Smooth muscle cell (in vitro differentiated cells): ENCODE measurements around the gene PCED1B. TPM values are rescaled to one million over a fixed set of nuclear protein-coding genes. Genes with fewer than 3 reads are reported as not detected.

Experiments
- DNase-seq: peaks from one replicate; lab custom pipeline; 2025; ENCODE audit not compliant: unreplicated experiment; lab: John Stamatoyannopoulos, UW
- H2AFZ ChIP-seq: fragments of 200-600 bp; sonication (generic); 2 replicates; pipeline ENCODE4 v1.6.0; 2016; ENCODE audit warnings: antibody characterized with exemption, low read depth, mild to moderate bottlenecking
- H3F3A ChIP-seq: fragments of 200-600 bp; sonication (generic); 2 replicates; pipeline ENCODE4 v1.6.0; 2017; ENCODE audit warnings: antibody characterized with exemption, low read depth
- H3K27ac ChIP-seq: fragments of 200-600 bp; sonication (generic); 2 replicates; pipeline ENCODE4 v1.5.1; 2016; ENCODE audit warnings: low read depth, mild to moderate bottlenecking
- H3K27me3 ChIP-seq: fragments of 200-600 bp; sonication (generic); 2 replicates; pipeline ENCODE4 v1.6.1; 2016; ENCODE audit warnings: low read depth, mild to moderate bottlenecking
- H3K36me3 ChIP-seq: fragments of 200-600 bp; sonication (generic); 2 replicates; pipeline ENCODE4 v1.5.1; 2016; ENCODE audit warnings: low read depth
- H3K4me1 ChIP-seq: fragments of 200-600 bp; sonication (generic); 2 replicates; pipeline ENCODE4 v1.5.1; 2016; ENCODE audit warnings: low read depth
- H3K4me2 ChIP-seq: fragments of 200-600 bp; sonication (generic); 2 replicates; pipeline ENCODE4 v1.6.0; 2016; ENCODE audit warnings: mild to moderate bottlenecking
- H3K4me3 ChIP-seq: fragments of 200-600 bp; sonication (generic); 2 replicates; pipeline ENCODE4 v1.5.1; 2016; ENCODE audit warnings: mild to moderate bottlenecking
- H3K79me2 ChIP-seq: fragments of 200-600 bp; sonication (generic); 2 replicates; pipeline ENCODE4 v1.6.0; 2016; ENCODE audit warnings: low read depth, mild to moderate bottlenecking
- H3K9ac ChIP-seq: fragments of 200-600 bp; sonication (generic); 2 replicates; pipeline ENCODE4 v1.6.0; 2016; ENCODE audit warnings: low read depth
- H3K9me3 ChIP-seq: fragments of 200-600 bp; sonication (generic); replicated peaks from 2 replicates; pipeline ENCODE4 v1.5.1; 2016; ENCODE audit warnings: low read depth
- H4K20me1 ChIP-seq: fragments of 200-600 bp; sonication (generic); 2 replicates; pipeline ENCODE4 v1.6.0; 2016; ENCODE audit warnings: low read depth
- CTCF ChIP-seq: fragments of 200-600 bp; sonication (generic); IDR thresholded peaks from 2 replicates; pipeline ENCODE4 v1.5.1; 2017; ENCODE audit warnings: borderline replicate concordance, mild to moderate bottlenecking, antibody characterized with exemption; ENCODE audit not compliant: insufficient read depth, poor library complexity, severe bottlenecking
- WGBS: methylation state at CpG from one replicate; pipeline ENCODE4 v1.1.7; 2016; ENCODE audit warnings: low lambda C conversion rate; 5-methylcytosine and 5-hydroxymethylcytosine counted together
- polyA plus RNA-seq: library from polyadenylated mRNA; unstranded; fragments of >200 nt; fragmentation: Nextera tagmentation; extraction: Ambion mirVana; gene quantifications from 2 replicates; pipeline ENCODE4 v1.2.1, GENCODE V29; 2016
- total RNA-seq: library from RNA; depleted of rRNA; stranded (reverse); fragments of >200 nt; gene quantifications from 2 replicates; pipeline ENCODE4 v1.2.3, GENCODE V29; 2014

Gene PCED1B
- total and polyA plus RNA-seq, 2 experiments from 2014 or later = 2.7 to 3.5 TPM

GRCh38 chr12:47268501-47269454, 189.4 kb downstream of the PCED1B start:
- peak overlapping the region; percentile 85 for H3K9ac ChIP-seq
- no peaks in the 10 kb centered on the region for H4K20me1 ChIP-seq
- no peak overlapping the region for H2AFZ ChIP-seq
- no peaks in the 10 kb centered on the region for H3K9me3 ChIP-seq
- WGBS = 92% methylated on average over 13 of the region's 13 CpGs
- peaks cover 23% of the 10 kb centered on the region for H3F3A ChIP-seq
- TF ChIP-seq CTCF = no peak
- H3K4me2 ChIP-seq = no peak overlapping the region
- no peaks in the 10 kb centered on the region for H3K27me3 ChIP-seq
- peaks cover 21% of the 10 kb centered on the region for H3K4me1 ChIP-seq
- no peak for DNase-seq
- H3K36me3 ChIP-seq = no peaks in the 10 kb centered on the region
- H3K4me3 ChIP-seq = no peak overlapping the region
- no peaks in the 10 kb centered on the region for H3K79me2 ChIP-seq
- peak overlapping the region; percentile 95 for H3K27ac ChIP-seq

GRCh38 chr12:47269916-47270315, 190.5 kb downstream of the PCED1B start:
- Histone ChIP-seq H3K4me1 (peaks cover 21% of the 10 kb centered on the region), H3K36me3 (no peaks in the 10 kb centered on the region), H3K4me2 (no peak overlapping the region), H3K4me3 (no peak overlapping the region), H3K27ac (peak overlapping the region; percentile 95), H4K20me1 (no peaks in the 10 kb centered on the region), H3K9ac (peak overlapping the region; percentile 85), H3F3A (peaks cover 23% of the 10 kb centered on the region), H2AFZ (no peak overlapping the region), H3K79me2 (no peaks in the 10 kb centered on the region), H3K9me3 (no peaks in the 10 kb centered on the region), H3K27me3 (no peaks in the 10 kb centered on the region)
- DNase-seq = no peak
- TF ChIP-seq CTCF = no peak
- WGBS = 100% methylated on average over 1 of the region's 1 CpG

- H4K20me1 ChIP-seq = no peaks in the 10 kb centered on the region
- no peak overlapping the region for H2AFZ ChIP-seq
- peaks cover 23% of the 10 kb centered on the region for H3F3A ChIP-seq
- H3K27me3 ChIP-seq = no peaks in the 10 kb centered on the region
- H3K4me1 ChIP-seq = peaks cover 21% of the 10 kb centered on the region
- H3K4me2 ChIP-seq = peak overlapping the region; percentile 65
- H3K9ac ChIP-seq = peak overlapping the region; percentile 85
- H3K79me2 ChIP-seq = no peaks in the 10 kb centered on the region
- H3K27ac ChIP-seq = peak overlapping the region; percentile 95
- TF ChIP-seq CTCF = no peak
- H3K9me3 ChIP-seq = no peaks in the 10 kb centered on the region
- no peak overlapping the region for H3K4me3 ChIP-seq
- H3K36me3 ChIP-seq = no peaks in the 10 kb centered on the region
- 52% methylated on average over 4 of the region's 4 CpGs for WGBS
- no peak for DNase-seq
These were observed 191.6 kb downstream of the PCED1B start for GRCh38 chr12:47270782-47271664.
